ENCODE data around the gene AUTS2. TPM values are rescaled to one million over a fixed set of nuclear protein-coding genes. Genes with fewer than 3 reads are reported as not detected.

AUTS2 gene
- total and polyA plus RNA-seq, 4 donors = 4.9 to 24.4 (median 7.0) TPM

GRCh38 chr7:69665369-69665768 lies 67.1 kb downstream of the AUTS2 start:
- no peaks in the 10 kb centered on the region for H3K9me3 ChIP-seq (ENCODE audit: control insufficient read depth in 4 of 4, low read length in 3 of 4)
- no peaks in the 10 kb centered on the region for H3K27me3 ChIP-seq (ENCODE audit: control insufficient read depth in 4 of 4, insufficient read depth in 4 of 4, low read length in 3 of 4)
- H3K9ac ChIP-seq (ENCODE audit: low read depth in 1 of 2, low read length in 2 of 2) = no peak overlapping the region
- no peak for DNase-seq (ENCODE audit: low spot score)
- no peak overlapping the region for H3K4me3 ChIP-seq (ENCODE audit: low read depth in 1 of 3, low read length in 3 of 3)
- TF ChIP-seq TAF1 (conservative IDR thresholded peaks at IDR 0.05) (no peak), ZBTB33 (IDR thresholded peaks at IDR 0.05) (no peak), RXRA (IDR thresholded peaks at IDR 0.05) (no peak), NR2F2 (IDR thresholded peaks at IDR 0.05) (no peak), JUND (IDR thresholded peaks at IDR 0.05) (no peak), HNF4G (IDR thresholded peaks at IDR 0.05) (no peak), HNF4A (conservative IDR thresholded peaks at IDR 0.05) (no peak), YY1 (IDR thresholded peaks at IDR 0.05) (no peak), FOXA1 (IDR thresholded peaks at IDR 0.05) (no peak), ATF3 (IDR thresholded peaks at IDR 0.05) (no peak), SP1 (IDR thresholded peaks at IDR 0.05) (no peak), CTCF (IDR thresholded peaks at IDR 0.05; ENCODE audit: low read depth, low read length, missing input control) (no peak), EGR1 (IDR thresholded peaks at IDR 0.05; ENCODE audit: low read depth in 2 of 2) (no peak), FOXA2 (IDR thresholded peaks at IDR 0.05) (no peak), REST (IDR thresholded peaks at IDR 0.05) (no peak), GABPA (IDR thresholded peaks at IDR 0.05 in 1 of 2, conservative IDR thresholded peaks at IDR 0.05 in 1 of 2) (no peak), MAX (IDR thresholded peaks at IDR 0.05) (no peak)
- H3K4me1 ChIP-seq (ENCODE audit: control insufficient read depth in 4 of 4, insufficient read depth in 4 of 4, low read length in 3 of 4) = no peaks in the 10 kb centered on the region
- no peak overlapping the region for H3K27ac ChIP-seq (ENCODE audit: low read depth in 1 of 2, low read length in 2 of 2)
- 87% methylated on average over 2 of the region's 2 CpGs for WGBS
- no peaks in the 10 kb centered on the region for H3K36me3 ChIP-seq (ENCODE audit: control insufficient read depth in 4 of 4, insufficient read depth in 3 of 4, low read depth in 1 of 4, low read length in 3 of 4)
